Panc1 (cell line): Measurements from ENCODE around the gene KAZN. TPM values are rescaled to one million over a fixed set of nuclear protein-coding genes. Genes with fewer than 3 reads are reported as not detected.

Experiments
- ATAC-seq: fragments of 200-7000 bp; cut with Tn5 transposase; 2 replicates; pipeline ENCODE4 v1.9.1; 2020; ENCODE audit warnings: mild to moderate bottlenecking, moderate library complexity
- BruUV-seq: library from RNA; stranded (reverse); fragments of 400-500 nt; replicated peaks from 2 replicates; lab custom pipeline; 2021; lab: Mats Ljungman, UMichigan
- CTCF ChIA-PET: fragments of 300-600 bp; sonication (Branson Sonifier 250); formaldehyde crosslinking; loops from one replicate; lab custom pipeline; 2022; ENCODE audit warnings: antibody characterized with exemption; lab: Charles Lee
- POLR2A ChIA-PET: fragments of 300-600 bp; sonication (Branson Sonifier 250); formaldehyde crosslinking; loops from one replicate; lab custom pipeline; 2022; ENCODE audit warnings: antibody characterized with exemption; lab: Charles Lee
- DNase-seq: peaks from one replicate; pipeline ENCODE4 v3.0.0-alpha.2; 2010; ENCODE audit warnings: low read depth, low spot score
- H3K27ac ChIP-seq: 2 replicates; pipeline ENCODE4 v1.5.1; 2011; ENCODE audit warnings: mild to moderate bottlenecking, low read length, inconsistent platforms
- H3K27me3 ChIP-seq: fragments of 200-500 bp; sonication (Bioruptor generic); 2 replicates; pipeline ENCODE4 v1.6.0; 2014; ENCODE audit warnings: low read length, inconsistent platforms; ENCODE audit not compliant: control insufficient read depth, insufficient read depth
- H3K36me3 ChIP-seq: fragments of 200-500 bp; sonication (Bioruptor generic); 2 replicates; pipeline ENCODE4 v1.5.1; 2014; ENCODE audit warnings: inconsistent platforms, mild to moderate bottlenecking, low read length, moderate library complexity; ENCODE audit not compliant: control insufficient read depth, insufficient read depth
- H3K4me1 ChIP-seq: 2 replicates; pipeline ENCODE4 v1.5.1; 2011; ENCODE audit warnings: inconsistent platforms, mild to moderate bottlenecking, low read length, moderate library complexity; ENCODE audit not compliant: control insufficient read depth, insufficient read depth
- H3K4me3 ChIP-seq, 2 experiments: 2 replicates each; pipeline ENCODE4 v1.5.1; 2011 to 2012; ENCODE audit warnings: low read depth in 2 of 2, low read length in 2 of 2, mild to moderate bottlenecking in 2 of 2, inconsistent platforms in 1 of 2, moderate library complexity in 1 of 2
- H3K9me3 ChIP-seq: fragments of 200-500 bp; sonication (Bioruptor generic); 2 replicates; pipeline ENCODE4 v1.5.1; 2014; ENCODE audit warnings: low read depth, mild to moderate bottlenecking, inconsistent platforms, low read length, moderate library complexity; ENCODE audit not compliant: control insufficient read depth, insufficient read depth
- CTCF ChIP-seq: fragments of 450-650 bp; IDR thresholded peaks from 2 replicates; pipeline ENCODE4 v1.5.1; 2017; ENCODE audit warnings: mild to moderate bottlenecking
- POLR2AphosphoS5 ChIP-seq: IDR thresholded peaks from 2 replicates; pipeline ENCODE4 v1.6.1; 2012; ENCODE audit warnings: mild to moderate bottlenecking, low read depth, low read length, moderate library complexity
- REST ChIP-seq, 2 experiments: IDR thresholded peaks; 2 replicates each; pipeline ENCODE4 v1.6.1; 2011 to 2012; ENCODE audit warnings: low read depth in 2 of 2, control low read depth in 1 of 2, low read length in 1 of 2, mild to moderate bottlenecking in 1 of 2, moderate library complexity in 1 of 2; ENCODE audit not compliant: insufficient read depth in 1 of 2
- SIN3A ChIP-seq: IDR thresholded peaks from 2 replicates; pipeline ENCODE4 v1.6.1; 2012; ENCODE audit warnings: low read depth, mild to moderate bottlenecking, low read length, moderate library complexity, borderline replicate concordance; ENCODE audit not compliant: insufficient read depth
- TCF7L2 ChIP-seq: IDR thresholded peaks from 2 replicates; pipeline ENCODE4 v1.6.1; 2011; ENCODE audit warnings: mild to moderate bottlenecking, low read depth, low read length, inconsistent platforms
- in situ Hi-C: cut with HindIII; loops from 2 replicates; pipeline ENCODE4 v1.10.0; 2016; ENCODE audit warnings: low sequenced_read_pairs, low pct_unique_long_range_greater_than_20kb
- intact Hi-C: fragments of 100-400 bp; cut with micrococcal nuclease; formaldehyde crosslinking; loops from one replicate; pipeline ENCODE4 v1.10.0; 2022; ENCODE audit not compliant: unreplicated experiment
- total RNA-seq: library from RNA; stranded (reverse); gene quantifications from one replicate; pipeline ENCODE4 v1.2.1, GENCODE V29; 2021; ENCODE audit not compliant: unreplicated experiment

KAZN gene
- total RNA-seq, 1 experiment from 2014 or later: 6.6 TPM

GRCh38 chr1:14571810-14572767 is 26.4 kb upstream of the KAZN start:
- in situ Hi-C loops (no loop called here), intact Hi-C loops (no loop called here)
- TF ChIP-seq CTCF: peak; percentile 20
- no peak for TF ChIP-seq POLR2AphosphoS5
- ATAC-seq (no peak), DNase-seq (no peak)
- Histone ChIP-seq H3K9me3 (no peaks in the 10 kb centered on the region), H3K27ac (no peak overlapping the region), H3K4me3 (no peak overlapping the region), H3K27me3 (no peaks in the 10 kb centered on the region; the same call in 1 of the 2 replicates), H3K36me3 (no peaks in the 10 kb centered on the region), H3K4me1 (no peaks in the 10 kb centered on the region)
- ChIA-PET CTCF (no interaction called here), POLR2A (no interaction called here)
- no TSS peak for BruUV-seq

GRCh38 chr1:14572861-14573260 is 25.6 kb upstream of the KAZN start:
- BruUV-seq: no TSS peak
- in situ Hi-C loops: no loop called here
- no peaks in the 10 kb centered on the region for H3K4me1 ChIP-seq
- H3K36me3 ChIP-seq: no peaks in the 10 kb centered on the region
- intact Hi-C loops: no loop called here
- H3K4me3 ChIP-seq: no peak overlapping the region
- H3K27ac ChIP-seq: no peak overlapping the region
- CTCF ChIA-PET: no interaction called here
- no peak for ATAC-seq
- H3K9me3 ChIP-seq: no peaks in the 10 kb centered on the region
- POLR2A ChIA-PET: no interaction called here
- H3K27me3 ChIP-seq: no peaks in the 10 kb centered on the region; the same call in 1 of the 2 replicates
- TF ChIP-seq TCF7L2 (no peak), POLR2AphosphoS5 (no peak), REST (IDR thresholded peaks at IDR 0.05; ENCODE audit: insufficient read depth in 1 of 2, low read depth in 2 of 2, low read length in 1 of 2) (no peak), SIN3A (no peak), CTCF (no peak)
- no peak for DNase-seq
